Measurements from ENCODE around the gene DNAJC28. TPM values are rescaled to one million over a fixed set of nuclear protein-coding genes. Genes with fewer than 3 reads are reported as not detected.

DNAJC28 gene
- total RNA-seq = 1 to 10 TPM; 1.2 to 2.7 TPM
- polyA plus RNA-seq = 1 to 10 TPM in 1 of 2 donors, under 1 TPM in 1; 0.56 to 3.0 TPM
- long read RNA-seq, donor 1, partial matches to known transcripts = 0 of 1 reads
- long read RNA-seq, donor 1, other reads (novel, unspliced or antisense) = 0 of 1 reads
- long read RNA-seq, donor 2, partial matches to known transcripts = 0 of 2 reads
- long read RNA-seq, donor 2, other reads (novel, unspliced or antisense) = 1 of 2 reads

GRCh38 chr21:33491373-33492102 lies at the start of gene DNAJC28:
DNAJC28 (minus strand) TSS chr21:33491716; CDS start chr21:33489393, 2,323 bp downstream.
- Histone ChIP-seq H3K27me3 (ENCODE audit: control insufficient read depth in 1 of 2, insufficient read depth in 2 of 2, low read length in 1 of 2) (no peaks in the 10 kb centered on the region), H3K9me3 (ENCODE audit: control insufficient read depth, low read length) (no peaks in the 10 kb centered on the region), H3K36me3 (ENCODE audit: control insufficient read depth in 1 of 2, insufficient read depth in 2 of 2, low read length in 1 of 2) (peaks cover 0 to 4% of the 10 kb centered on the region in 2 donors), H3K27ac (ENCODE audit: low read depth in 1 of 2, low read length in 2 of 2) (peak within 1 kb of the TSS in 1 of 2 donors; percentile 32), H3K4me1 (ENCODE audit: control insufficient read depth in 1 of 2, insufficient read depth in 2 of 2, low read length in 2 of 2) (no peaks in the 10 kb centered on the region), H3K4me3 (ENCODE audit: low read length in 2 of 2) (peak within 1 kb of the TSS; percentile 27 to 66)
- ATAC-seq (ENCODE audit: low FRiP score) = peak; percentile 98
- WGBS, 2 donors = 0% methylated on average over 47 to 52 of the region's 52 CpGs
- peak; percentile 96 to 98 for DNase-seq
- intact Hi-C loops (cut with DNase I) = no loop called here

- DNase-seq (no peak), ATAC-seq (ENCODE audit: low FRiP score) (no peak)
- H3K36me3 ChIP-seq (ENCODE audit: control insufficient read depth in 1 of 2, insufficient read depth in 2 of 2, low read length in 1 of 2) = no peaks in the 10 kb centered on the region
- 53 to 54% methylated on average over 19 of the region's 19 CpGs for WGBS, 2 donors
- H3K9me3 ChIP-seq (ENCODE audit: control insufficient read depth, low read length) = no peaks in the 10 kb centered on the region
- H3K27ac ChIP-seq (ENCODE audit: low read depth in 1 of 2, low read length in 2 of 2) = peak overlapping the region; percentile 2 to 56
- H3K4me1 ChIP-seq (ENCODE audit: control insufficient read depth in 1 of 2, insufficient read depth in 2 of 2, low read length in 2 of 2) = no peaks in the 10 kb centered on the region
- intact Hi-C loops (cut with DNase I) = no loop called here
- H3K27me3 ChIP-seq (ENCODE audit: control insufficient read depth in 1 of 2, insufficient read depth in 2 of 2, low read length in 1 of 2) = no peaks in the 10 kb centered on the region
- peak overlapping the region; percentile 48 to 74 for H3K4me3 ChIP-seq (ENCODE audit: low read length in 2 of 2)
These were observed 49.7 kb upstream of the DNAJC28 start for GRCh38 chr21:33541105-33541711.

- DNase-seq (no peak), ATAC-seq (ENCODE audit: low FRiP score) (no peak)
- WGBS, 2 donors = 78 to 84% methylated on average over 3 of the region's 3 CpGs
- Histone ChIP-seq H3K27me3 (ENCODE audit: control insufficient read depth in 1 of 2, insufficient read depth in 2 of 2, low read length in 1 of 2) (no peaks in the 10 kb centered on the region), H3K9me3 (ENCODE audit: control insufficient read depth, low read length) (no peaks in the 10 kb centered on the region), H3K36me3 (ENCODE audit: control insufficient read depth in 1 of 2, insufficient read depth in 2 of 2, low read length in 1 of 2) (no peaks in the 10 kb centered on the region), H3K4me1 (ENCODE audit: control insufficient read depth in 1 of 2, insufficient read depth in 2 of 2, low read length in 2 of 2) (no peaks in the 10 kb centered on the region), H3K27ac (ENCODE audit: low read depth in 1 of 2, low read length in 2 of 2) (no peak overlapping the region), H3K4me3 (ENCODE audit: low read length in 2 of 2) (no peak overlapping the region)
- intact Hi-C loops (cut with DNase I) = no loop called here
These were observed 49.2 kb upstream of the DNAJC28 start for GRCh38 chr21:33540711-33541104.

DNA sequence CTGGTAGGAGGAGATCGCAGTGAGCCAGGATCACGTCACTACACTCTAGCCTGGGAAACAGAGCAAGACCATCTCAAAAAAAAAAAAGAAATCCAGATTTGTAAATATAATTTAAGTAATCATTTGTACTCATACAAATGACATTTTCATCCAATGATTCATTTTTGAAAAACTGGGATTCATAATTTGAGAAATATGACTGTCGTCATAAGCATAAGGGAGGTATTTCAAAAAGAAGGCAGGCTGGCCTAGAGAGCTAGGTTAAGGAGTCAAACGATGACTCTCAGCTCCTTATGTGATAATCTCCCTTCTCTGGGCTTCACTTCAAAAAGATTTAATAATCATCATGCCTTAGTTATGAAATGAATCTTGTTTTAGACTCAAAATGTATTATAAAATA lies 48.1 kb upstream of the DNAJC28 start:
- Histone ChIP-seq H3K27ac (ENCODE audit: low read depth in 1 of 2, low read length in 2 of 2) (no peak overlapping the region), H3K4me1 (ENCODE audit: control insufficient read depth in 1 of 2, insufficient read depth in 2 of 2, low read length in 2 of 2) (no peaks in the 10 kb centered on the region), H3K9me3 (ENCODE audit: control insufficient read depth, low read length) (no peaks in the 10 kb centered on the region), H3K36me3 (ENCODE audit: control insufficient read depth in 1 of 2, insufficient read depth in 2 of 2, low read length in 1 of 2) (peaks cover 0 to under 1% of the 10 kb centered on the region in 2 donors), H3K27me3 (ENCODE audit: control insufficient read depth in 1 of 2, insufficient read depth in 2 of 2, low read length in 1 of 2) (no peaks in the 10 kb centered on the region), H3K4me3 (ENCODE audit: low read length in 2 of 2) (no peak overlapping the region)
- no peak for DNase-seq
- 87 to 89% methylated on average over 4 of the region's 4 CpGs for WGBS, 2 donors
- no peak for ATAC-seq (ENCODE audit: low FRiP score)
- intact Hi-C loops (cut with DNase I) = no loop called here

- ATAC-seq (ENCODE audit: low FRiP score) (no peak), DNase-seq (no peak)
- 93 to 95% methylated on average over 2 of the region's 2 CpGs for WGBS, 2 donors
- no peaks in the 10 kb centered on the region for H3K4me1 ChIP-seq (ENCODE audit: control insufficient read depth in 1 of 2, insufficient read depth in 2 of 2, low read length in 2 of 2)
- intact Hi-C loops (cut with DNase I) = no loop called here
- H3K4me3 ChIP-seq (ENCODE audit: low read length in 2 of 2) = no peak overlapping the region
- no peaks in the 10 kb centered on the region for H3K27me3 ChIP-seq (ENCODE audit: control insufficient read depth in 1 of 2, insufficient read depth in 2 of 2, low read length in 1 of 2)
- no peak overlapping the region for H3K27ac ChIP-seq (ENCODE audit: low read depth in 1 of 2, low read length in 2 of 2)
- no peaks in the 10 kb centered on the region for H3K9me3 ChIP-seq (ENCODE audit: control insufficient read depth, low read length)
- peaks cover 0 to 5% of the 10 kb centered on the region in 2 donors for H3K36me3 ChIP-seq (ENCODE audit: control insufficient read depth in 1 of 2, insufficient read depth in 2 of 2, low read length in 1 of 2)
These were observed 45.7 kb upstream of the DNAJC28 start for GRCh38 chr21:33537212-33537611.

DNA sequence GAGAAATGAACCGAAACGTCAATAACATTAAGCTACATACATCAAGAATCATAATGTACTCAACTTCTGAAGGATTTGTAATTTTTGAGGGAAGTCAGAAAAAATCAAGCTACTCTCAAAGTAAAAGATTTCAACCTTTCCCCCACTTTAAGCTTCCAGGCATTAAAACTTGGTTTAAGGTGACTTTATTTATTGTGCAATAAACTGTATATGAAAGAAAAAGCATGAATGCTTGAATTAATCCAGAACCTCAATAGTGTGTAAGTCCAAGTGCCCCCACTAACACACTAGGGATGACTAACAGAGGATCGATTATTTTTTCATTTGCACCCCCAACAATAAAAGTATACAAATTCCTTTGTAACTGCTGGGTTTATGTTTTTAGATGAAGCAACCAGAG lies 39.5 kb upstream of the DNAJC28 start:
- intact Hi-C loops (cut with DNase I) = no loop called here
- no peak for ATAC-seq (ENCODE audit: low FRiP score)
- Histone ChIP-seq H3K36me3 (ENCODE audit: control insufficient read depth in 1 of 2, insufficient read depth in 2 of 2, low read length in 1 of 2) (peaks cover 0 to 5% of the 10 kb centered on the region in 2 donors), H3K27me3 (ENCODE audit: control insufficient read depth in 1 of 2, insufficient read depth in 2 of 2, low read length in 1 of 2) (no peaks in the 10 kb centered on the region), H3K9me3 (ENCODE audit: control insufficient read depth, low read length) (no peaks in the 10 kb centered on the region), H3K27ac (ENCODE audit: low read depth in 1 of 2, low read length in 2 of 2) (no peak overlapping the region), H3K4me3 (ENCODE audit: low read length in 2 of 2) (no peak overlapping the region), H3K4me1 (ENCODE audit: control insufficient read depth in 1 of 2, insufficient read depth in 2 of 2, low read length in 2 of 2) (no peaks in the 10 kb centered on the region)
- WGBS, 2 donors = 85 to 90% methylated on average over 3 of the region's 3 CpGs
- DNase-seq = no peak

- Histone ChIP-seq H3K27ac (ENCODE audit: low read depth in 1 of 2, low read length in 2 of 2) (no peak overlapping the region), H3K4me1 (ENCODE audit: control insufficient read depth in 1 of 2, insufficient read depth in 2 of 2, low read length in 2 of 2) (no peaks in the 10 kb centered on the region), H3K4me3 (ENCODE audit: low read length in 2 of 2) (no peak overlapping the region), H3K27me3 (ENCODE audit: control insufficient read depth in 1 of 2, insufficient read depth in 2 of 2, low read length in 1 of 2) (no peaks in the 10 kb centered on the region), H3K9me3 (ENCODE audit: control insufficient read depth, low read length) (no peaks in the 10 kb centered on the region), H3K36me3 (ENCODE audit: control insufficient read depth in 1 of 2, insufficient read depth in 2 of 2, low read length in 1 of 2) (no peaks in the 10 kb centered on the region)
- DNase-seq (no peak), ATAC-seq (ENCODE audit: low FRiP score) (no peak)
- WGBS, 2 donors = 67 to 68% methylated on average over 1 of the region's 1 CpG
- intact Hi-C loops (cut with DNase I) = no loop called here
These were observed 31.4 kb upstream of the DNAJC28 start for GRCh38 chr21:33522953-33523349.

- Histone ChIP-seq H3K27ac (ENCODE audit: low read depth in 1 of 2, low read length in 2 of 2) (no peak overlapping the region), H3K9me3 (ENCODE audit: control insufficient read depth, low read length) (no peaks in the 10 kb centered on the region), H3K4me1 (ENCODE audit: control insufficient read depth in 1 of 2, insufficient read depth in 2 of 2, low read length in 2 of 2) (no peaks in the 10 kb centered on the region), H3K36me3 (ENCODE audit: control insufficient read depth in 1 of 2, insufficient read depth in 2 of 2, low read length in 1 of 2) (no peaks in the 10 kb centered on the region), H3K27me3 (ENCODE audit: control insufficient read depth in 1 of 2, insufficient read depth in 2 of 2, low read length in 1 of 2) (no peaks in the 10 kb centered on the region), H3K4me3 (ENCODE audit: low read length in 2 of 2) (no peak overlapping the region)
- intact Hi-C loops (cut with DNase I) = no loop called here
- 79 to 80% methylated on average over 5 of the region's 5 CpGs for WGBS, 2 donors
- DNase-seq (no peak), ATAC-seq (ENCODE audit: low FRiP score) (no peak)
These were observed 30.9 kb upstream of the DNAJC28 start for GRCh38 chr21:33522297-33522952.

Measured in aorta (tissue), 5 donors.